SK-N-SH treated with all-trans-retinoic acid at 6 μM for 48 hours (cell line): Measurements from ENCODE around the gene IZUMO1R.
"Not testable (repeated sequence)": the region's sequence is repeated elsewhere in the genome, so short reads cannot be mapped to it uniquely, and the experiment has no call there.

Experiments used
- ATAC-seq: fragments of 200-7000 bp; cut with Tn5 transposase; 3 replicates; pipeline ENCODE4 v1.9.1; 2020; ENCODE audit warnings: mild to moderate bottlenecking, moderate library complexity

IZUMO1R gene

DNA sequence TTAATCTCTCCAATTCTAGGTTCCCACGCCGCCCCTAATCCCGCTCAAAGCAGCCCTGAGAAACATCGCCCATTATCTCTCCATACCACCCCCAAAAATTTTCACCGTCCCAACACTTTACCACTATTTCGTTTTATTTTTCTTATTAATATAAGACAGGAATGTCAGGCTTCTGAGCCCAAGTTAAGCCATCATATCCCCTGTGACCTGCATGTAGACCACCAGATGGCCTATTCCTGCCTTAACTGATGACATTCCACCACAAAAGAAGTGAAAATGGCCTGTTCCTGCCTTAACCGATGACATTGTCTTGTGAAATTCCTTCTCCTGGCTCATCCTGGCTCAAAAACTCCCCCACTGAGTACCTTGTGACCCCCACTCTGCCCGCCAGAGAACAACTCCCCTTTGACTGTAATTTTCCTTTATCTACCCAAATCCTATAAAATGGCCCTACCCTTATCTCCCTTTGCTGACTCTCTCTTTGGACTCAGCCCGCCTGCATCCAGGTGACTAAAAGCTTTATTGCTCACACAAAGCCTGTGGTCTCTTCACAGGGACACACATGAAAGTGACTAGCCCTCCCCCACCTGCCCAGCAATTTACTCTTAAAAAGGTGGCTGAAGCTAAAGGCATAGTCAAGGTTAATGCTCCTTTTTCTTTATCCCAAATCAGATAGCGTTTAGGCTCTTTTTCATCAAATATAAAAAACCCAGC lies 46.6 kb downstream of the IZUMO1R start:
- not testable (repeated sequence) for ATAC-seq
